Measurements from ENCODE around the gene TMEM132A.

The TMEM132A gene

DNA sequence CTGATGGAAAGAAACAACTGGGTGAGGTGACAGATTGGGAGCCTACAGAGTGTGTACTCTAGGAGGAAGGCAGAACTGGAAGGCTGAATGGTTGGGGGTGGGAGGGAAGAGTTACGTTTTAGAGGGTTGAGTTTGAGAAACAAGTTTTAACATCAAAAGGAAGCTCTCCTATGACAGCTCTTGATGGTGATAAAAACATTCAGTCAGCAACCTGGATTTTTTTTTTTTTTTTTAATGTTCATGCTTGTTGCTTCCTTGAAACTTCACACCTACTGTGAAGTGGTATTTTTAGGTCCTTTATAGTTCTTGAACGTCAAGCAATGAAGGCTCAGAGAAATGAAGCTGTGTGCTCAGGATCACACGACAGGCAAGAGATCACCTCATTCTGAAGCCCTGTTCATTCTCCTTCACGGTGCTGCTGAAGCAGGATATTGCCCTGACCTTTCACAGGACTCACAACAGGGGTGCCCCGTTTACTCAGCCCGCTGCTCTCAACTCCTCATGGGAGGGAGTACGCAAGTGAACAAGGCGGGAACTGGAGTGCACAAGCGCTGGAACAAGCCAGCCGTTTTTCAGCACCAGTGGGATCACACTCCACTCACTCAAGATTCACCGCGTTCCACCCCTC, 11.9 kb upstream of the TMEM132A start:
- Mint-ChIP-seq H3K36me3 (peaks cover 2% of the 10 kb centered on the region), H3K9me3 (peaks cover 2% of the 10 kb centered on the region), H3K27ac (no peak overlapping the region), H3K4me3 (no peak overlapping the region), H3K4me1 (peaks cover 57% of the 10 kb centered on the region), H3K27me3 (no peaks in the 10 kb centered on the region)
- ATAC-seq (ENCODE audit: low read depth) (no peak), DNase-seq (ENCODE audit: low spot score in 2 of 2) (no peak)

DNA sequence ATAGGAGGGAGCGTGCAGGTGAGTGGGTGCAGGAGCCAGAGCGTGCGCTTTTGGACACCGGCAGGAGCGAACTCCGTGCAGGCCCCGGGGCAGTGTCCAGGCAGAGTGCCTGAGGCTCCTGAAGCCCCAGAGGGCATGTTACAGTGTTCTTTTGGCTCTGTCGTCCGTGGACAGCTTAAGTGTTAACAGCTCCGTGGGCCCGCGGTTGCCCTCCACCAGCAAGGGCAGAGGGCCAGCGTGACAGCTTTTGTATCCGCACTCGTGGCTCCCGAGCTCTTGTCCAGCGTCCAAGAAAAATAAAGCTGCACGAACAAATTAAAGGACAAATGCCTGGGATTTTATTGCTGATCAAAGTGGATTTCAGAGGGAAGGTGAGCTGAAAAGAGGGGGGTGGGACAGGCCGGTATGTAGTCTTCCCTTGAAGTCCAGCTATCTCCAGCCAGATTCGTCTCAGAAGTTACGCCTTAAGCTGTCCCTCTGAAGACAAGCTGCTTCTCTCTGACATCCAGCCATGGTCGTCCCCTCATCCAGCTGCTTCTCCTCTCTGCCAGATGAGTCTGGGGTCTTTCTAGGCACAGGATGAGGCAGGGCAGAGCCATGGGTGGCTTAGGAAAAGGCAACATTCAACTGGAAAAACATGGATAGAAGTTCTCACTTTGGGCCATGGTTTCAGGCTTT, 11.3 kb upstream of the TMEM132A start:
- ATAC-seq (ENCODE audit: low read depth) (no peak), DNase-seq (ENCODE audit: low spot score in 2 of 2) (no peak)
- H3K27me3 Mint-ChIP-seq, result no peaks in the 10 kb centered on the region
- H3K4me3 Mint-ChIP-seq, result no peak overlapping the region
- peaks cover 2% of the 10 kb centered on the region for H3K36me3 Mint-ChIP-seq
- H3K27ac Mint-ChIP-seq, result no peak overlapping the region
- peaks cover 2% of the 10 kb centered on the region for H3K9me3 Mint-ChIP-seq
- peaks cover 52% of the 10 kb centered on the region for H3K4me1 Mint-ChIP-seq

DNA sequence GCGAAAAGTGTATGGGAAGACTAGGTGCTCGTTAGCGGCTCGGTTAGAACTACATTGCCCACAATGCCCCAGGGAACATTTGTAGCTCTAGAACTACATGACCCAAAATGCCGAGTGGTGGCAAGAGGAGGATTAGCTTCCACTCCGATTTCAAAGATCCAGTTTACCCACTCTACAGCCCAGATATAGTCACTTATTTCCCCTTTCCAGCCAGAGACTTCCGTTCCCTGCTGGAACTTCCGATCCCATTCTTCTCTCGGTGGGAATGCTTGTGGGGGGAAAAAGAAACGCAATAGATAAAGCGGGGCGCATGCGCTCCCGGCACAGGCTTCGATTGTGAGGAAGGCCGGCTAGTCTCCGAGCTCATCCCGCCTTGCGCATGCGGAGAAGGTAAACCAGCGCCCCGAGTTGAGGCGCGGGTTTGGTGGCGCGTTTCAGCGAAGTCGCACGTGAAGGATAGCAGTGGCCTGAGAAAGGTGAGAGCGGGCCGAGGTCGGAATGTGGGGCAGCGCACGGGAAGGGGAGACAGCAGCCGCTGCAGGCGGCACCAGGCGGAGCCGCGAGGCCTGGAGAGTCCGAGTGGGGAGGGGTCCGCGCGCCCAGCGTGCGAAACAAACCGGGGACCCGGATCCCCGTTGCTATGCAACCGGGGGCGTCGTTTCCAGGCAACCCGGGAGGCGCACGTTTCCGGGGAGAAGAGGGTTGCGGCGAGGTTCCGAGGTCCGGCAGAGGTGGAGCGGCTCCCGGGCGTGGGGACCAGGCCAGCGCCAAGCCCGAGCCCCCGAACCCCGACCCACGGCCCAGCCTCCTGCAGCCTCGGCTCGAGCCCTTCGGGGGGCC, 10.2 kb upstream of the TMEM132A start, which contains the start of gene TMEM109:
TMEM109 (plus strand) TSS at position 366 of the 840 bp plus-strand sequence. CDS start 5,536 bp downstream, outside the sequence.
- H3K27me3 Mint-ChIP-seq, result no peaks in the 10 kb centered on the region
- no peaks in the 10 kb centered on the region for H3K9me3 Mint-ChIP-seq
- H3K36me3 Mint-ChIP-seq, result peaks cover 2% of the 10 kb centered on the region
- DNase-seq (ENCODE audit: low spot score in 2 of 2), result peak; percentile 81 to 82
- peaks cover 43% of the 10 kb centered on the region for H3K4me1 Mint-ChIP-seq
- ATAC-seq (ENCODE audit: low read depth), result peak; percentile 63
- H3K27ac Mint-ChIP-seq, result peak within 1 kb of the TSS; percentile 96
- H3K4me3 Mint-ChIP-seq, result peak within 1 kb of the TSS; percentile 97

DNA sequence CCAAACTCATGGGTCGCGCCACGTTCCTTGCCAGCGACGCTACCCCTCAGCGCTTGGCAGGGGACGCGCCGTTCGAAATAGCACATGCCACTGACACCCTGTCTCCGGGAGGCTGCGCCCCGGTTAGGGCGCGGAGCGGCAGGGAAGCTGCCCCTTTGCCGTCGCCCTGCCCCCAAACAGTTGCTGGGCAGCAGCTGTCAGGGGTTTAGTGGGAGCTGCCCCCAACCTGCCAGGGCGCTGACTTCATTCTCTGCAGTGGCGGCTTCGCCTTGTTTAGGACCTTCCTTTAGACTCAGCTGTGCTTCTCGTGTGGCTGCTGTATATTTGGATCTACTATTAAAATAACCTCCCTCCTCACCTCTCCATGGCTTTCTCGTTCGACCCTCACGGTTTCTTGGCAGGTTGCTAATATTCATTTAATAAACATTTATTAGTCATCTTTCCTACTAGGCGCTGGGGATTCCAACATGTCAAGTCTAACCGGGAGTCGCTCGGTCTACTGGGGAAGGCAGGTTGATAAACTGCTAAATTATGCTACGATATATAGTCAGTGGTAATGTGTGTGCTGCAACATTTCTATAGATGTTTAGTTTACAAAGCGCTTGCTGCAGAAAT, 9.5 kb upstream of the TMEM132A start:
- no peaks in the 10 kb centered on the region for H3K9me3 Mint-ChIP-seq

DNA sequence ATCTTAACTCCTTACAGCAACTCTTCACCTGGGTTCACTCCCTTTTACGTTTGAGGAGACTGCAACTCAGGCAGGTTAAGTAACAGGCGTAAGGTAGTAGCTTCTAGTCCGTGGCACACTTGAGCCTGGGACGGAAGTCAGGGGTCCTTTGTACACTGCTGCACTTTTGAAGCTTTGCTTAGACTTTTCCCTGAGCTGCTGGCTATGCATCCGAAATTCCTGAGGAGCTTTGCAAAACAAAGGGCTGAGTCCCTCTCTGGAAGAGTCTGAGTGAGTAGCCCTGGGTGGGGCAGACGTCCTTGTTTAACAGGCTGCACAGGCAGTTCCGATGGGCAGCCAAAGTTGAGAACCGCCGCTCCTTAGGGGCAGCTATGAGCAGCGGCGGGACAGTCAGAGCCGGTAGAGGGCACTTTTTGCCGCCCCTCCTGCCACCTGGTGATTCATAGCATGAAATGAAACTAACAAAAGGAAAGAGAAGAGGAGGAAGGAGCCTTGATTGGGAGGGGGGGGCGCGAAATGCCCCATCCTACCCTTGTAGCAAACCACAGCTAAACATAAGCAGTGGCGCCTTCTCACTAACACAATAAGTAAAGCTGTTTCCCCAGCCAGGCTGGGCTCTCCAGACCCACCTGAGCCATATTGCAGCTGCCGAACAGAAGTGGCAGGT, 8.9 kb upstream of the TMEM132A start:
- H3K27me3 Mint-ChIP-seq, result no peaks in the 10 kb centered on the region
- peak overlapping the region; percentile 97 for H3K4me3 Mint-ChIP-seq
- peak; percentile 63 to 72 for DNase-seq (ENCODE audit: low spot score in 2 of 2)
- peak overlapping the region; percentile 81 for H3K27ac Mint-ChIP-seq
- ATAC-seq (ENCODE audit: low read depth), result peak; percentile 66
- H3K4me1 Mint-ChIP-seq, result peaks cover 40% of the 10 kb centered on the region
- H3K36me3 Mint-ChIP-seq, result peaks cover 11% of the 10 kb centered on the region
- H3K9me3 Mint-ChIP-seq, result no peaks in the 10 kb centered on the region

More for the DNA sequence above, 9.5 kb upstream of the TMEM132A start:
- Mint-ChIP-seq H3K27ac (peak overlapping the region; percentile 81), H3K4me1 (peaks cover 43% of the 10 kb centered on the region), H3K27me3 (no peaks in the 10 kb centered on the region), H3K36me3 (peaks cover 7% of the 10 kb centered on the region), H3K4me3 (peak overlapping the region; percentile 97)
- peak in 1 of 2 donors; percentile 39 for DNase-seq (ENCODE audit: low spot score in 2 of 2)
- ATAC-seq (ENCODE audit: low read depth), result peak; percentile 8

DNA sequence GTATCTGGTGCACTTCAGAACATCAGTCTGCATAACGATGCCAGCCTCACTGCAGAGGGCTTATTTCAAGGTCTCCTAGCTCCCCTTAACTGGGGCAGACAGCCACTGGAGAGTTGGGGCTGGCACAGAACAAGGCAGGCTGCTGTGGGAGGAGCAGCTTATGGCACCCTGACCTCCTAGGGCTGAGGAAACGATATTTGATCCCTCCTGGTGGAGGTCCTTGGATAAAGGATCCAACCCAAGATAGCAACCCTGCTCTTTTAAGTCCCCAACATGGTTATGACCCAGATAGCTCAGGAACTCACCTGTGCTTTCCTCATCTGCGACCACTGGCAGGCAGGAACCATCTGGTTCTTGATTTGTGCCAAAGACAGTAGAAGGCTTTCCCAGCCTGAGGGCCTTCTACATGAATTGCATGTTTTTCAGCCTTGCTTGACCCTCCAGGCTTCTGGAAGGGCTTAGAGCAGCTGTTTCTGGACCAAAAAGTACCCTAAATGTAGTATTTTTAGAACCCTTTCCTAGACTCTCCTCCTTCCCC, 7.5 kb upstream of the TMEM132A start:
- Mint-ChIP-seq H3K4me3 (no peak overlapping the region), H3K27me3 (no peaks in the 10 kb centered on the region), H3K36me3 (peaks cover 20% of the 10 kb centered on the region), H3K9me3 (no peaks in the 10 kb centered on the region), H3K27ac (peak overlapping the region; percentile 62), H3K4me1 (peaks cover 31% of the 10 kb centered on the region)
- DNase-seq (ENCODE audit: low spot score in 2 of 2) (no peak), ATAC-seq (ENCODE audit: low read depth) (no peak)

DNA sequence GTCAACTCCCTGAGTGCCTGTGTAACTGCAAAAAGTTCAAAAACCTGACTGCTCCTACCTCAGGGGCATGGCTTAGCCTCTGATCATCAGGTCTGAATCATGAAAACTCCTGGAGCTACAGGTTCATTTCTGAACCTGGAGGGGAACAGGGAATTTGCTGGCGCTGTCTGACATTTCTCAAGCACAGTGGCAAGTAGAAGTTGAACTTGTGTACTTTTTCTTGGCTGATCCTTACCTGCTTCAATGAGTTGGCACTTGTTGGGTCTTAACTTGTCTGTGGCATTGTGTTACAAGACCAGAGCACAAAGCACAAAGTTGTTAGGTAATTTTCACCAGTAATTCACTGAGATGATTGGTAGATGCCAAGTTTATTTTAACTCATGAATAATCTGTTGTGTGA, 7.0 kb upstream of the TMEM132A start:
- Mint-ChIP-seq H3K9me3 (no peaks in the 10 kb centered on the region), H3K27ac (peak overlapping the region; percentile 62), H3K27me3 (no peaks in the 10 kb centered on the region), H3K36me3 (peaks cover 24% of the 10 kb centered on the region), H3K4me1 (peaks cover 31% of the 10 kb centered on the region), H3K4me3 (no peak overlapping the region)
- ATAC-seq (ENCODE audit: low read depth) (no peak), DNase-seq (ENCODE audit: low spot score in 2 of 2) (no peak)

DNA sequence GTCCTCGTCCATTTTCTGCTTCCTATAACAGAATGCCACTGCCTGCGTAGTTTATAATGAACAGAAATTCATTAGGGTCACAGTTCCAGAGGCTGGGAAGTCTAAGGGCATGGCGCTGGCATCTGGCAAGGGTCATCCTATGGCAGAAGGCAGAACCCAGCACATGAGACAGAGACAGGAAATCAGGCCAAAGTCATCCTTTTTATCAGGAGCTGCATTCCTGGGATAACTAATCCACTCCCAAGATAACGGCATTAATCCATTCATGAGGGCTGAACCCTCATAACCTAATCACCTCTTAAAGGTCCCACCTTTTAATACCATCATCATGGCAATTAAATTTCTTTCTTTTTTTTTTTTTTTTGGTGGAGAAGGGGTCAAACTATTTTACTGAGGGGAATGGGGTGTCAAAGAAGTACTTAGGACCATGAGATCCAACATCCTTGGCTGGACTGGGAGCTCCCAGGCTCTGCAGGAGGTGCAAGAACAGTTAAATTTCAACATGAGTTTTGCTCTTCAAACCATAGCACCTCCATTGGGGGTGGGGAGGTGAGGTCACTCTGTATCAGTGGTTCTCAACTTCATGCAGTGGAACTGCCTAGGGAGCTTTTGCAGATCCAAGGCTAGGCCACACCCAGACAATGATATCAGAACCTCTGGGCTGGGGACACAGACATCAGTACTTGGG, 5.9 kb upstream of the TMEM132A start:
- H3K27ac Mint-ChIP-seq, result no peak overlapping the region
- no peak overlapping the region for H3K4me3 Mint-ChIP-seq
- H3K36me3 Mint-ChIP-seq, result peaks cover 30% of the 10 kb centered on the region
- ATAC-seq (ENCODE audit: low read depth), result no peak
- H3K4me1 Mint-ChIP-seq, result peaks cover 36% of the 10 kb centered on the region
- DNase-seq (ENCODE audit: low spot score in 2 of 2), result no peak
- H3K27me3 Mint-ChIP-seq, result no peaks in the 10 kb centered on the region
- H3K9me3 Mint-ChIP-seq, result no peaks in the 10 kb centered on the region

DNA sequence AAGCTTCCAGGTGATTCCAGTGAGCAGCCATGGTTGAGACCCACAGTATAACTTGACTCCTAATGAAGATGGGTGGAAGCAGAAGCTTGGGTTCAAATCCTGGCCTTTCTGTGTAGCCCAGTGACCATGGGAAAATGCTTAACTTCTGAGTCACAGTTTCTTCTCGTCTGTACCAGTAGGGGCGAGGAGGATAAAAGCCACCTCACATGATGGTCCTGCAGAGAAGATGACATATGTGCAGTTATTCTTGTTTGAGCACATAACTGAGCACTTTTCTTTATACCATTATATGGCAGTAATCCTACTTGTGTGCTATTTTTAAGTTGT, 5.4 kb upstream of the TMEM132A start:
- H3K27ac Mint-ChIP-seq, result no peak overlapping the region
- no peaks in the 10 kb centered on the region for H3K27me3 Mint-ChIP-seq
- no peak overlapping the region for H3K4me3 Mint-ChIP-seq
- ATAC-seq (ENCODE audit: low read depth) (no peak), DNase-seq (ENCODE audit: low spot score in 2 of 2) (no peak)
- H3K36me3 Mint-ChIP-seq, result peaks cover 31% of the 10 kb centered on the region
- H3K9me3 Mint-ChIP-seq, result no peaks in the 10 kb centered on the region
- peaks cover 34% of the 10 kb centered on the region for H3K4me1 Mint-ChIP-seq

DNA sequence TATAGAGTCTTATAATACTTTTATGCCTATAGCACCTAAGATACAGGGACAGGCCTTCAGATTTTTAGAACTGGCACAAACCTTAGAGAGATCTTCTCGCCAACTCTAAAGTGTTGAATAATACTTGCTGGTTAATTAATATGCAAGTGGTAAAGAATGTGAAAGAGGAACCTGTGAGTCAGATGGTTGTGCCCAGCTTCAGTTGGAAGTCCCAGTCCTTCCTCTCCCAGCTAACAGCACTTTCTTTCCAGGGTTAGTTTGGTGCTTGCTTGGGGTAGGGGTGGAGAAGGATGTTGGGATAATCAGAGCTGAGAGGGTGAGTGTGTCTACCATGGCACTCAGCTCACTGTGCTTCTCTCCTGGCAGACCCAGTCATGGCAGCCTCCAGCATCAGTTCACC, 4.9 kb upstream of the TMEM132A start:
- DNase-seq (ENCODE audit: low spot score in 2 of 2), result no peak
- H3K4me1 Mint-ChIP-seq, result peaks cover 36% of the 10 kb centered on the region
- peaks cover 31% of the 10 kb centered on the region for H3K36me3 Mint-ChIP-seq
- peak overlapping the region; percentile 61 for H3K4me3 Mint-ChIP-seq
- H3K9me3 Mint-ChIP-seq, result no peaks in the 10 kb centered on the region
- no peaks in the 10 kb centered on the region for H3K27me3 Mint-ChIP-seq
- H3K27ac Mint-ChIP-seq, result peak overlapping the region; percentile 42
- ATAC-seq (ENCODE audit: low read depth), result peak; percentile 17

DNA sequence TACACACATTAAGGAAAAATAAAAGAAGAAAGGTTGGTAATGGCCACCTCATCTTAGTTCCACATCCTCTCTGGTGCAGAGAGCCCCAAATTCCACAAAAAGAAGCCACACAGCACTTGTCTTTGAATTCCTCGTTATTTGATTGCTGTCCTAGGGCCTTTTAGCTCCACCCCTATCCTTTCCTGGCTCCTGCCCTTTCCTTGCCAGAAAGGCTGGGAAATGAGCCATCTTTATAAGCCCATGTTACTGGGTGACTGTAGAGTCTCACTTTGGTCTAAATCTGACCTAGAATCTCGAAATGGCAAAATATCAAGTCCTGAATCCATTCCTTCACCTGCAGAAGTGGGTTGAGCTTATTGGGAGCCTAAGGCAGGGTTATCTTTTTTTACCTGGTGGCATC, 4.3 kb upstream of the TMEM132A start:
- H3K27me3 Mint-ChIP-seq, result no peaks in the 10 kb centered on the region
- H3K4me1 Mint-ChIP-seq, result peaks cover 38% of the 10 kb centered on the region

DNA sequence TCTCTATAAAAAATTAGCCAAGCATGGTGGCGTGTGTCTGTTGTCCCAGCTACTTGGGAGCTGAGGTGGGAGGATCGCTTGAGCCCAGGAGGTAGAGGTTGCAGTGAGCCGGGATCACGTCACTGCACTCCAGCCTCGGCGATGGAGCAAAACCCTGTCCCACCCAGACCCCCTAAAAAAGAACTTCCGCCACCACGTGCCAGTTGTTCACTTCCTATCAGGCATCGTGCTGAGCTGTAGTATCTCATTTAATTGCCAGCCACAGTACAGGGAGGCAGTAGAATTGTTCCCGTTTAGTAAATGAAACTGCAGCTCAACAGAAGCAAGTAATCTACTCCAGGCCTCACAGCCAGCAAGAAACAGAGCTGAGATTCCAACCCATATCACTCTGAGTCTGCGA, 3.0 kb upstream of the TMEM132A start:
- peaks cover 31% of the 10 kb centered on the region for H3K36me3 Mint-ChIP-seq
- H3K9me3 Mint-ChIP-seq, result no peaks in the 10 kb centered on the region
- H3K4me3 Mint-ChIP-seq, result no peak overlapping the region

More for the DNA sequence above, 4.3 kb upstream of the TMEM132A start:
- H3K27ac Mint-ChIP-seq, result no peak overlapping the region
- no peaks in the 10 kb centered on the region for H3K9me3 Mint-ChIP-seq
- ATAC-seq (ENCODE audit: low read depth), result no peak
- peaks cover 31% of the 10 kb centered on the region for H3K36me3 Mint-ChIP-seq
- peak overlapping the region; percentile 61 for H3K4me3 Mint-ChIP-seq
- no peak for DNase-seq (ENCODE audit: low spot score in 2 of 2)

More for the DNA sequence above, 3.0 kb upstream of the TMEM132A start:
- H3K4me1 Mint-ChIP-seq, result peaks cover 40% of the 10 kb centered on the region
- DNase-seq (ENCODE audit: low spot score in 2 of 2) (no peak), ATAC-seq (ENCODE audit: low read depth) (no peak)
- H3K27me3 Mint-ChIP-seq, result no peaks in the 10 kb centered on the region
- no peak overlapping the region for H3K27ac Mint-ChIP-seq
